ENCODE measurements around the gene GPR55. TPM values are rescaled to one million over a fixed set of nuclear protein-coding genes. Genes with fewer than 3 reads are reported as not detected.

Gene GPR55
- polyA plus RNA-seq, 1 donor (not counting 4 experiments of a cell fraction or from before 2014, with no cell fraction given) = not detected

- no peak overlapping the region for H2AFZ ChIP-seq (ENCODE audit: control insufficient read depth, low read length)
- peaks cover 6% of the 10 kb centered on the region for H3K27me3 ChIP-seq (ENCODE audit: control insufficient read depth, extremely low read depth, insufficient read depth, low read length)
- H3K79me2 ChIP-seq (ENCODE audit: control insufficient read depth, insufficient read depth, low read length) = no peaks in the 10 kb centered on the region
- no peaks in the 10 kb centered on the region for H3K36me3 ChIP-seq (ENCODE audit: control insufficient read depth in 2 of 2, extremely low read depth in 1 of 2, insufficient read depth in 2 of 2, low read length in 2 of 2)
- H3K9ac ChIP-seq (ENCODE audit: control insufficient read depth, extremely low read depth, insufficient read depth, low read length) = no peak overlapping the region
- no peak for FAIRE-seq
- TF ChIP-seq CTCF (optimal IDR thresholded peaks at IDR 0.05 in 1 of 3, IDR thresholded peaks at IDR 0.05 in 1 of 3, conservative IDR thresholded peaks at IDR 0.05 in 1 of 3; ENCODE audit: extremely low read depth in 1 of 3, insufficient read depth in 2 of 3, low read length in 3 of 3) (no peak), EZH2 (IDR thresholded peaks at IDR 0.05; ENCODE audit: low read length) (no peak)
- no peaks in the 10 kb centered on the region for H3K9me1 ChIP-seq (ENCODE audit: control insufficient read depth, extremely low read depth, insufficient read depth, low read length)
- no peak overlapping the region for H3K27ac ChIP-seq (ENCODE audit: control insufficient read depth, insufficient read depth, low read length)
- no peak overlapping the region for H3K4me2 ChIP-seq (ENCODE audit: control insufficient read depth, extremely low read depth, insufficient read depth, low read depth, low read length)
- no peaks in the 10 kb centered on the region for H3K9me3 ChIP-seq (ENCODE audit: control insufficient read depth, low read depth, low read length)
- DNase-seq (ENCODE audit: low read depth, low spot score) = no peak
- dilution Hi-C loops (cut with MboI; ENCODE audit: extremely low pct_ligation_motif_present, low sequenced_read_pairs) = no loop called here
- no peak overlapping the region for H3K4me3 ChIP-seq (ENCODE audit: control insufficient read depth in 2 of 3, extremely low read depth in 1 of 3, insufficient read depth in 2 of 3, low read depth in 1 of 3, low read length in 3 of 3)
- H4K20me1 ChIP-seq (ENCODE audit: control insufficient read depth, extremely low read depth, insufficient read depth, low read length) = no peaks in the 10 kb centered on the region
- H3K4me1 ChIP-seq (ENCODE audit: control insufficient read depth, extremely low read depth, insufficient read depth, low read length) = no peaks in the 10 kb centered on the region
Measured at GRCh38 chr2:230939691-230940470, 14.8 kb upstream of the GPR55 start.

GRCh38 chr2:230939066-230939591, 14.1 kb upstream of the GPR55 start:
- Histone ChIP-seq H3K4me1 (ENCODE audit: control insufficient read depth, extremely low read depth, insufficient read depth, low read length) (no peaks in the 10 kb centered on the region), H4K20me1 (ENCODE audit: control insufficient read depth, extremely low read depth, insufficient read depth, low read length) (no peaks in the 10 kb centered on the region), H3K79me2 (ENCODE audit: control insufficient read depth, insufficient read depth, low read length) (no peaks in the 10 kb centered on the region), H3K27ac (ENCODE audit: control insufficient read depth, insufficient read depth, low read length) (no peak overlapping the region), H3K9ac (ENCODE audit: control insufficient read depth, extremely low read depth, insufficient read depth, low read length) (no peak overlapping the region), H3K4me2 (ENCODE audit: control insufficient read depth, extremely low read depth, insufficient read depth, low read depth, low read length) (no peak overlapping the region), H2AFZ (ENCODE audit: control insufficient read depth, low read length) (no peak overlapping the region), H3K9me3 (ENCODE audit: control insufficient read depth, low read depth, low read length) (no peaks in the 10 kb centered on the region), H3K27me3 (ENCODE audit: control insufficient read depth, extremely low read depth, insufficient read depth, low read length) (peaks cover 6% of the 10 kb centered on the region), H3K36me3 (ENCODE audit: control insufficient read depth in 2 of 2, extremely low read depth in 1 of 2, insufficient read depth in 2 of 2, low read length in 2 of 2) (no peaks in the 10 kb centered on the region), H3K4me3 (ENCODE audit: control insufficient read depth in 2 of 3, extremely low read depth in 1 of 3, insufficient read depth in 2 of 3, low read depth in 1 of 3, low read length in 3 of 3) (no peak overlapping the region), H3K9me1 (ENCODE audit: control insufficient read depth, extremely low read depth, insufficient read depth, low read length) (no peaks in the 10 kb centered on the region)
- TF ChIP-seq CTCF (optimal IDR thresholded peaks at IDR 0.05 in 1 of 3, IDR thresholded peaks at IDR 0.05 in 1 of 3, conservative IDR thresholded peaks at IDR 0.05 in 1 of 3; ENCODE audit: extremely low read depth in 1 of 3, insufficient read depth in 2 of 3, low read length in 3 of 3) = no peak
- TF ChIP-seq EZH2 (IDR thresholded peaks at IDR 0.05; ENCODE audit: low read length) = no peak
- DNase-seq (ENCODE audit: low read depth, low spot score) (no peak), FAIRE-seq (no peak)
- dilution Hi-C loops (cut with MboI; ENCODE audit: extremely low pct_ligation_motif_present, low sequenced_read_pairs) = no loop called here
